ENCODE measurements around the gene TBC1D22A.

TBC1D22A gene

GRCh38 chr22:47102081-47102480 is 339.6 kb downstream of the TBC1D22A start:
- Histone ChIP-seq H2AFZ (ENCODE audit: low read depth) (no peak overlapping the region), H3K27ac (no peak overlapping the region), H3K9ac (no peak overlapping the region), H3K4me2 (no peak overlapping the region), H3K4me1 (ENCODE audit: low read depth, poor library complexity, severe bottlenecking) (no peaks in the 10 kb centered on the region), H4K20me1 (ENCODE audit: insufficient read depth) (no peaks in the 10 kb centered on the region), H3K36me3 (ENCODE audit: insufficient read depth) (no peaks in the 10 kb centered on the region), H3K27me3 (ENCODE audit: insufficient read depth, low read depth) (no peaks in the 10 kb centered on the region), H3K4me3 (IDR thresholded peaks at IDR 0.05; ENCODE audit: insufficient read depth, low read depth, low read length) (no peak overlapping the region), H3K79me2 (ENCODE audit: insufficient read depth, low read depth) (no peaks in the 10 kb centered on the region)
- TF ChIP-seq, protein P1, sequence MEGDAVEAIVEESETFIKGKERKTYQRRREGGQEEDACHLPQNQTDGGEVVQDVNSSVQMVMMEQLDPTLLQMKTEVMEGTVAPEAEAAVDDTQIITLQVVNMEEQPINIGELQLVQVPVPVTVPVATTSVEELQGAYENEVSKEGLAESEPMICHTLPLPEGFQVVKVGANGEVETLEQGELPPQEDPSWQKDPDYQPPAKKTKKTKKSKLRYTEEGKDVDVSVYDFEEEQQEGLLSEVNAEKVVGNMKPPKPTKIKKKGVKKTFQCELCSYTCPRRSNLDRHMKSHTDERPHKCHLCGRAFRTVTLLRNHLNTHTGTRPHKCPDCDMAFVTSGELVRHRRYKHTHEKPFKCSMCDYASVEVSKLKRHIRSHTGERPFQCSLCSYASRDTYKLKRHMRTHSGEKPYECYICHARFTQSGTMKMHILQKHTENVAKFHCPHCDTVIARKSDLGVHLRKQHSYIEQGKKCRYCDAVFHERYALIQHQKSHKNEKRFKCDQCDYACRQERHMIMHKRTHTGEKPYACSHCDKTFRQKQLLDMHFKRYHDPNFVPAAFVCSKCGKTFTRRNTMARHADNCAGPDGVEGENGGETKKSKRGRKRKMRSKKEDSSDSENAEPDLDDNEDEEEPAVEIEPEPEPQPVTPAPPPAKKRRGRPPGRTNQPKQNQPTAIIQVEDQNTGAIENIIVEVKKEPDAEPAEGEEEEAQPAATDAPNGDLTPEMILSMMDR (conservative IDR thresholded peaks at IDR 0.05; ENCODE audit: low read depth, low read length), result no peak

- Histone ChIP-seq H3K27ac (no peak overlapping the region), H3K9ac (no peak overlapping the region), H3K4me1 (ENCODE audit: low read depth, poor library complexity, severe bottlenecking) (no peaks in the 10 kb centered on the region)
Measured at GRCh38 chr22:47102648-47103047, 340.2 kb downstream of the TBC1D22A start.

GRCh38 chr22:47105085-47105484 is 342.6 kb downstream of the TBC1D22A start:
- no peaks in the 10 kb centered on the region for H3K4me1 ChIP-seq (ENCODE audit: low read depth, poor library complexity, severe bottlenecking)
- no peak overlapping the region for H3K9ac ChIP-seq
- H3K79me2 ChIP-seq (ENCODE audit: insufficient read depth, low read depth), result no peaks in the 10 kb centered on the region
- H3K4me3 ChIP-seq (IDR thresholded peaks at IDR 0.05; ENCODE audit: insufficient read depth, low read depth, low read length), result no peak overlapping the region
- H2AFZ ChIP-seq (ENCODE audit: low read depth), result no peak overlapping the region
- H4K20me1 ChIP-seq (ENCODE audit: insufficient read depth), result no peaks in the 10 kb centered on the region
- TF ChIP-seq, protein P1 (conservative IDR thresholded peaks at IDR 0.05; ENCODE audit: low read depth, low read length), result no peak
- H3K4me2 ChIP-seq, result no peak overlapping the region
- H3K36me3 ChIP-seq (ENCODE audit: insufficient read depth), result no peaks in the 10 kb centered on the region
- no peak overlapping the region for H3K27ac ChIP-seq
- no peaks in the 10 kb centered on the region for H3K27me3 ChIP-seq (ENCODE audit: insufficient read depth, low read depth)

More at GRCh38 chr22:47102648-47103047, 340.2 kb downstream of the TBC1D22A start:
- Histone ChIP-seq H3K4me2 (no peak overlapping the region), H4K20me1 (ENCODE audit: insufficient read depth) (no peaks in the 10 kb centered on the region), H3K4me3 (IDR thresholded peaks at IDR 0.05; ENCODE audit: insufficient read depth, low read depth, low read length) (no peak overlapping the region), H3K36me3 (ENCODE audit: insufficient read depth) (no peaks in the 10 kb centered on the region), H3K27me3 (ENCODE audit: insufficient read depth, low read depth) (no peaks in the 10 kb centered on the region), H3K79me2 (ENCODE audit: insufficient read depth, low read depth) (no peaks in the 10 kb centered on the region), H2AFZ (ENCODE audit: low read depth) (no peak overlapping the region)
- TF ChIP-seq, protein P1 (conservative IDR thresholded peaks at IDR 0.05; ENCODE audit: low read depth, low read length), result no peak

DNA sequence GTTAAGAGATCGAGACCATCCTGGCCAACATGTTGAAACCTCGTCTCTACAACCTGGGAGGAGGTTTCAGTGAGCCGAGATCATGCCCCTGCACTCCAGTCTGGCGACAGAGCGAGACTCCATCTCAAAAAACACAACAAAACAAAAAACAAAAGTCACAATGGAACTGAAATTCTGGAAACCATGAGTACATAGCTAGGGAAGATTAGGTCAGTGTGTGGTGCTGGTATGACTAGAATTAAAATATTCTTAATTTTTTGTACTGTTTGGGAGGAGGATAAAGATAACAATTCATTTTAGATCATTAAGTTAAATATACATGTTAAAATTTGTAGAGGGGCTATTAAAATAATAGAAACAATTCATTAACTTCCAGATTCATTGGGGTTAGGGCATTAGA is 344.4 kb downstream of the TBC1D22A start:
- TF ChIP-seq, protein P1 (conservative IDR thresholded peaks at IDR 0.05; ENCODE audit: low read depth, low read length), result no peak
- Histone ChIP-seq H2AFZ (ENCODE audit: low read depth) (no peak overlapping the region), H4K20me1 (ENCODE audit: insufficient read depth) (no peaks in the 10 kb centered on the region), H3K4me1 (ENCODE audit: low read depth, poor library complexity, severe bottlenecking) (no peaks in the 10 kb centered on the region), H3K79me2 (ENCODE audit: insufficient read depth, low read depth) (no peaks in the 10 kb centered on the region), H3K27ac (no peak overlapping the region), H3K4me3 (IDR thresholded peaks at IDR 0.05; ENCODE audit: insufficient read depth, low read depth, low read length) (no peak overlapping the region), H3K9ac (no peak overlapping the region), H3K36me3 (ENCODE audit: insufficient read depth) (no peaks in the 10 kb centered on the region), H3K27me3 (ENCODE audit: insufficient read depth, low read depth) (no peaks in the 10 kb centered on the region), H3K4me2 (no peak overlapping the region)
